ENCODE data around the gene KLK8. TPM values are rescaled to one million over a fixed set of nuclear protein-coding genes. Genes with fewer than 3 reads are reported as not detected.

Gene KLK8
- polyA plus RNA-seq, 1 of the 3 experiments (the other 2 are of a cell fraction): not detected

GRCh38 chr19:51003316-51003715 is 1.9 kb upstream of the KLK8 start:
- Histone ChIP-seq H3K27ac (ENCODE audit: low read depth in 2 of 2, low read length in 1 of 2) (no peak overlapping the region), H3K27me3 (ENCODE audit: insufficient read depth) (peaks cover 15% of the 10 kb centered on the region; the same call in 1 of the 2 replicates), H3K4me3 (ENCODE audit: low read depth in 2 of 2, low read length in 1 of 2) (no peak overlapping the region), H3K4me2 (no peak overlapping the region), H3K36me3 (replicated peaks in 1 of 2; ENCODE audit: control insufficient read depth in 1 of 2, insufficient read depth in 2 of 2, low read length in 1 of 2) (no peaks in the 10 kb centered on the region), H4K20me1 (ENCODE audit: insufficient read depth) (no peaks in the 10 kb centered on the region), H3K4me1 (ENCODE audit: control insufficient read depth in 1 of 2, insufficient read depth in 2 of 2, low read depth in 1 of 2, low read length in 1 of 2) (no peaks in the 10 kb centered on the region), H2AFZ (ENCODE audit: low read depth) (no peak overlapping the region), H3K79me2 (ENCODE audit: insufficient read depth) (no peaks in the 10 kb centered on the region), H3K9ac (no peak overlapping the region), H3K9me2 (no peaks in the 10 kb centered on the region), H3K9me3 (no peaks in the 10 kb centered on the region), H3F3A (replicated peaks; ENCODE audit: insufficient read depth) (no peaks in the 10 kb centered on the region)
- DNase-seq: peak; percentile 5
- TF ChIP-seq FOXM1 (IDR thresholded peaks at IDR 0.05; ENCODE audit: low read depth): no peak
- TF ChIP-seq RCOR1 (IDR thresholded peaks at IDR 0.05; ENCODE audit: low read length): no peak
- TF ChIP-seq MXI1 (IDR thresholded peaks at IDR 0.05; ENCODE audit: low read depth, low read length): no peak
- no peak for TF ChIP-seq RFX5 (IDR thresholded peaks at IDR 0.05; ENCODE audit: low read length)
- no peak for TF ChIP-seq JUND (IDR thresholded peaks at IDR 0.05)
- no peak for TF ChIP-seq IRF3 (IDR thresholded peaks at IDR 0.05; ENCODE audit: low read depth, low read length)
- no peak for TF ChIP-seq CTCF (IDR thresholded peaks at IDR 0.05)
- TF ChIP-seq SIN3A (IDR thresholded peaks at IDR 0.05; ENCODE audit: borderline replicate concordance, low read depth, low read length): no peak
- no peak for TF ChIP-seq TCF12 (IDR thresholded peaks at IDR 0.05)
- TF ChIP-seq SMC3 (IDR thresholded peaks at IDR 0.05; ENCODE audit: low read depth, low read length): no peak
- TF ChIP-seq FOSL2 (IDR thresholded peaks at IDR 0.05; ENCODE audit: borderline replicate concordance, low read depth): no peak
- TF ChIP-seq CHD2 (IDR thresholded peaks at IDR 0.05; ENCODE audit: low read length, partially characterized antibody): no peak
- TF ChIP-seq GATA2 (CRISPR knock-in tag; IDR thresholded peaks at IDR 0.05): no peak
- TF ChIP-seq REST (IDR thresholded peaks at IDR 0.05; ENCODE audit: low read depth, low read length): no peak
- TF ChIP-seq FOXJ3 (CRISPR knock-in tag; IDR thresholded peaks at IDR 0.05): no peak
- TF ChIP-seq MAX (IDR thresholded peaks at IDR 0.05; ENCODE audit: low read depth): no peak
- TF ChIP-seq ZBTB33 (IDR thresholded peaks at IDR 0.05; ENCODE audit: borderline replicate concordance, low read depth): no peak
- CTCF ChIA-PET: no interaction called here
- WGBS (ENCODE audit: low lambda C conversion rate): 29% methylated on average over 7 of the region's 7 CpGs
- POLR2A ChIA-PET: no interaction called here

Data from SK-N-SH (cell line).